HepG2 (cell line): ENCODE results near the gene RPA1. TPM values are rescaled to one million over a fixed set of nuclear protein-coding genes. Genes with fewer than 3 reads are reported as not detected.

Experiments used
- ATF7 ChIP-seq, 2 experiments: fragments of 450-650 bp in 1 of 2; sonication (generic) in 1 of 2; formaldehyde crosslinking in 1 of 2; IDR thresholded peaks; 2 replicates each; pipeline versions ENCODE4 v1.4.0 to v1.6.1; 2016 to 2020; ENCODE audit warnings: antibody characterized with exemption in 1 of 2, mild to moderate bottlenecking in 1 of 2, missing genetic modification reagents in 1 of 2
- CBX1 ChIP-seq: IDR thresholded peaks from one replicate; pipeline ENCODE4 v1.6.1; 2016; ENCODE audit warnings: antibody characterized with exemption, low read depth
- GZF1 ChIP-seq: sonication (generic); formaldehyde crosslinking; IDR thresholded peaks from 2 replicates; pipeline ENCODE4 v1.5.1; 2020; ENCODE audit warnings: mild to moderate bottlenecking, missing genetic modification reagents
- JUND ChIP-seq: sonication (generic); formaldehyde crosslinking; IDR thresholded peaks from 2 replicates; pipeline ENCODE4 v1.8.0; 2022; ENCODE audit warnings: mild to moderate bottlenecking, missing genetic modification reagents
- KLF11 ChIP-seq: IDR thresholded peaks from 2 replicates; pipeline ENCODE4 v1.6.1; 2016; ENCODE audit warnings: missing compliant biosample characterization
- NKX3-1 ChIP-seq: sonication (generic); formaldehyde crosslinking; IDR thresholded peaks from 2 replicates; pipeline ENCODE4 v1.5.0; 2020; ENCODE audit warnings: missing genetic modification reagents
- NR2C2 ChIP-seq: sonication (generic); formaldehyde crosslinking; IDR thresholded peaks from 2 replicates; pipeline ENCODE4 v1.4.0; 2020; ENCODE audit warnings: missing genetic modification reagents, mild to moderate bottlenecking, moderate library complexity, borderline replicate concordance
- NR2F2 ChIP-seq: IDR thresholded peaks from 2 replicates; pipeline ENCODE4 v1.6.1; 2012; ENCODE audit warnings: low read depth, inconsistent platforms, borderline replicate concordance
- PAWR ChIP-seq: sonication (generic); formaldehyde crosslinking; IDR thresholded peaks from 2 replicates; pipeline ENCODE4 v1.4.0; 2020; ENCODE audit warnings: missing genetic modification reagents, mild to moderate bottlenecking, borderline replicate concordance
- PCBP1 ChIP-seq: fragments of 200-400 bp; formaldehyde crosslinking; IDR thresholded peaks from 2 replicates; pipeline ENCODE4 v1.6.1; 2017; ENCODE audit warnings: mild to moderate bottlenecking, low read depth, low read length, borderline replicate concordance
- RXRA ChIP-seq: sonication (generic); formaldehyde crosslinking; IDR thresholded peaks from 2 replicates; pipeline ENCODE4 v1.5.1; 2020; ENCODE audit warnings: missing genetic modification reagents
- SYNCRIP ChIP-seq: fragments of 200-400 bp; formaldehyde crosslinking; IDR thresholded peaks from 2 replicates; pipeline ENCODE4 v1.6.1; 2018; ENCODE audit warnings: mild to moderate bottlenecking, low read depth, low read length; ENCODE audit not compliant: insufficient read depth
- TOPORS ChIP-seq: sonication (generic); formaldehyde crosslinking; IDR thresholded peaks from 2 replicates; pipeline ENCODE4 v1.8.0; 2023; ENCODE audit warnings: mild to moderate bottlenecking, missing genetic modification reagents
- ZNF10 ChIP-seq: sonication (generic); formaldehyde crosslinking; IDR thresholded peaks from 2 replicates; pipeline ENCODE4 v1.4.0; 2020; ENCODE audit warnings: mild to moderate bottlenecking, low read depth, missing genetic modification reagents, borderline replicate concordance
- ZNF180 ChIP-seq: sonication (generic); formaldehyde crosslinking; IDR thresholded peaks from 2 replicates; pipeline ENCODE4 v1.4.0; 2020; ENCODE audit warnings: low read depth, missing genetic modification reagents, borderline replicate concordance
- ZNF501 ChIP-seq: sonication (generic); formaldehyde crosslinking; IDR thresholded peaks from 2 replicates; pipeline ENCODE4 v1.5.1; 2020; ENCODE audit warnings: mild to moderate bottlenecking, moderate library complexity, missing genetic modification reagents
- ZNF543 ChIP-seq: sonication (generic); formaldehyde crosslinking; IDR thresholded peaks from 2 replicates; pipeline ENCODE4 v1.4.0; 2020; ENCODE audit warnings: mild to moderate bottlenecking, missing genetic modification reagents
- ZNF619 ChIP-seq: sonication (generic); formaldehyde crosslinking; IDR thresholded peaks from 2 replicates; pipeline ENCODE4 v1.4.0; 2020; ENCODE audit warnings: mild to moderate bottlenecking, missing genetic modification reagents
- polyA plus RNA-seq, 8 experiments: library from polyadenylated mRNA; depleted of rRNA in 3 of 8; stranded (reverse) in 7 of 8; unstranded in 1 of 8; fragments of >200 nt; fragmentation: Illumina TruSeq in 4 of 8; extraction: Trizol in 4 of 8; gene quantifications; 2 replicates each; pipeline versions ENCODE4 v1.2.1 to v1.2.3, GENCODE V29; 2011 to 2016; ENCODE audit warnings: low read depth in 4 of 8, missing spikeins in 1 of 8, mixed read lengths in 1 of 8; ENCODE audit not compliant: insufficient read depth in 1 of 8
- total RNA-seq, 5 experiments: library from RNA; depleted of rRNA; stranded (reverse); fragments of >200 nt; fragmentation: Illumina TruSeq; extraction: Trizol; gene quantifications; 2 replicates each; pipeline ENCODE4 v1.2.3, GENCODE V29; 2016; ENCODE audit warnings: low read depth in 1 of 5
- TF ChIP-seq, protein P1 (sequence below): sonication (generic); formaldehyde crosslinking; IDR thresholded peaks from 2 replicates; pipeline ENCODE4 v1.5.0; 2020; ENCODE audit warnings: mild to moderate bottlenecking, missing genetic modification reagents
- TF ChIP-seq, protein P2 (sequence below): sonication (generic); formaldehyde crosslinking; IDR thresholded peaks from 2 replicates; pipeline ENCODE4 v1.8.1; 2023; ENCODE audit warnings: mild to moderate bottlenecking, inconsistent platforms, moderate library complexity, missing genetic modification reagents, borderline replicate concordance
- TF ChIP-seq, protein P3 (sequence below): sonication (generic); formaldehyde crosslinking; IDR thresholded peaks from 2 replicates; pipeline ENCODE4 v1.4.0; 2020; ENCODE audit warnings: missing genetic modification reagents, borderline replicate concordance
- TF ChIP-seq, protein P4 (sequence below): sonication (generic); formaldehyde crosslinking; IDR thresholded peaks from 2 replicates; pipeline ENCODE4 v1.5.1; 2020; ENCODE audit warnings: mild to moderate bottlenecking, missing genetic modification reagents, borderline replicate concordance
- TF ChIP-seq, protein P5 (sequence below): sonication (generic); formaldehyde crosslinking; IDR thresholded peaks from 2 replicates; pipeline ENCODE4 v1.4.0; 2020; ENCODE audit warnings: missing genetic modification reagents; ENCODE audit errors: not compliant biosample characterization

The RPA1 gene
- total and polyA plus RNA-seq, 2 of the 13 experiments (the other 11 are each of a cell fraction or from before 2014, with no cell fraction given), result 13.9 to 37.6 TPM

DNA sequence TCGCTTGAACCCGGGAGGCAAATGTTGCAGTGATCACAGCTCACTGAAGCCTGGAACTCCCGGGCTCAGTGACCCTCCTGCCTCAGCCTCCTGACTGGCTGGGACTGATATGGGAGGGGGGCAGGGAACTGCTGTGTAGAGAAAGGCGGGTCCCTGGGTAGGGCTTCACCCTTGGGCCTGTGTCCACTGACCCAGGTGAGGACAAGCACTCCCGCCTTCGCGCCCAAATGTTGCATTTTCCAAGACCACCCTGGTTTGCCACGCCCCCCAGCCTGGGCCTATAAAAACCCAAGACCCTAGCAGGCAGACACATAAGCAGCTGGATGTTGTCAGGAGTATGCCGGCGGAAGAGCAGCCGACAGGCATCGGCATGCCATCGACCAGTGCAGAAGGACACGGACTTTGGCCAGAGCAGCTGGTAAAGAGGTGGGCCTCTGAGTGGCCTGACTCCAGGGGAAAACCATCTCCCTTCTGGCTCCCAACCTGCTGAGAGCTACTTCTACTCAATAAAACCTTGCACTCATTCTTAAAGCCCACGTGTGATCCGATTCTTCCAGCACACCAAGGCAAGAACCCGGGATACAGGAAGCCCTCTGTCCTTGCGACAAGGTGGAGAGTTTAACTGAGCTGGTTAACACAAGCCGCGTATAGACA is 19.2 kb upstream of the RPA1 start (continued):
- TF ChIP-seq SYNCRIP, result no peak
- no peak for TF ChIP-seq KLF11 (CRISPR knock-in tag)
- TF ChIP-seq PCBP1, result no peak
- TF ChIP-seq, protein P1, sequence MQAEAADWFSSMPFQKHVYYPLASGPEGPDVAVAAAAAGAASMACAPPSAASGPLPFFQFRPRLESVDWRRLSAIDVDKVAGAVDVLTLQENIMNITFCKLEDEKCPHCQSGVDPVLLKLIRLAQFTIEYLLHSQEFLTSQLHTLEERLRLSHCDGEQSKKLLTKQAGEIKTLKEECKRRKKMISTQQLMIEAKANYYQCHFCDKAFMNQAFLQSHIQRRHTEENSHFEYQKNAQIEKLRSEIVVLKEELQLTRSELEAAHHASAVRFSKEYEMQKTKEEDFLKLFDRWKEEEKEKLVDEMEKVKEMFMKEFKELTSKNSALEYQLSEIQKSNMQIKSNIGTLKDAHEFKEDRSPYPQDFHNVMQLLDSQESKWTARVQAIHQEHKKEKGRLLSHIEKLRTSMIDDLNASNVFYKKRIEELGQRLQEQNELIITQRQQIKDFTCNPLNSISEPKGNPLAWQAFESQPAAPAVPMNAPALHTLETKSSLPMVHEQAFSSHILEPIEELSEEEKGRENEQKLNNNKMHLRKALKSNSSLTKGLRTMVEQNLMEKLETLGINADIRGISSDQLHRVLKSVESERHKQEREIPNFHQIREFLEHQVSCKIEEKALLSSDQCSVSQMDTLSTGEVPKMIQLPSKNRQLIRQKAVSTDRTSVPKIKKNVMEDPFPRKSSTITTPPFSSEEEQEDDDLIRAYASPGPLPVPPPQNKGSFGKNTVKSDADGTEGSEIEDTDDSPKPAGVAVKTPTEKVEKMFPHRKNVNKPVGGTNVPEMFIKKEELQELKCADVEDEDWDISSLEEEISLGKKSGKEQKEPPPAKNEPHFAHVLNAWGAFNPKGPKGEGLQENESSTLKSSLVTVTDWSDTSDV (CRISPR knock-in tag), result no peak
- no peak; the same call in 1 of the 2 replicates for TF ChIP-seq ZNF543
- TF ChIP-seq GZF1 (CRISPR knock-in tag), result no peak
- TF ChIP-seq, protein P2, sequence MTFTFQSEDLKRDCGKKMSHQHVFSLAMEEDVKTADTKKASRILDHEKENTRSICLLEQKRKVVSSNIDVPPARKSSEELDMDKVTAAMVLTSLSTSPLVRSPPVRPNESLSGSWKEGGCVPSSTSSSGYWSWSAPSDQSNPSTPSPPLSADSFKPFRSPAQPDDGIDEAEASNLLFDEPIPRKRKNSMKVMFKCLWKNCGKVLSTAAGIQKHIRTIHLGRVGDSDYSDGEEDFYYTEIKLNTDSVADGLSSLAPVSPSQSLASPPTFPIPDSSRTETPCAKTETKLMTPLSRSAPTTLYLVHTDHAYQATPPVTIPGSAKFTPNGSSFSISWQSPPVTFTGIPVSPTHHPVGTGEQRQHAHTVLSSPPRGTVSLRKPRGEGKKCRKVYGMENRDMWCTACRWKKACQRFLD (CRISPR knock-in tag), result no peak
- no peak for TF ChIP-seq ZNF180 (CRISPR knock-in tag)
- TF ChIP-seq PAWR (CRISPR knock-in tag), result no peak
- peak; percentile 68; the same call in 1 of the 2 replicates for TF ChIP-seq ZNF501 (CRISPR knock-in tag)
- TF ChIP-seq, protein P3, sequence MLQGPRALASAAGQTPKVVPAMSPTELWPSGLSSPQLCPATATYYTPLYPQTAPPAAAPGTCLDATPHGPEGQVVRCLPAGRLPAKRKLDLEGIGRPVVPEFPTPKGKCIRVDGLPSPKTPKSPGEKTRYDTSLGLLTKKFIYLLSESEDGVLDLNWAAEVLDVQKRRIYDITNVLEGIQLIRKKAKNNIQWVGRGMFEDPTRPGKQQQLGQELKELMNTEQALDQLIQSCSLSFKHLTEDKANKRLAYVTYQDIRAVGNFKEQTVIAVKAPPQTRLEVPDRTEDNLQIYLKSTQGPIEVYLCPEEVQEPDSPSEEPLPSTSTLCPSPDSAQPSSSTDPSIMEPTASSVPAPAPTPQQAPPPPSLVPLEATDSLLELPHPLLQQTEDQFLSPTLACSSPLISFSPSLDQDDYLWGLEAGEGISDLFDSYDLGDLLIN (CRISPR knock-in tag), result no peak
- TF ChIP-seq NR2C2 (CRISPR knock-in tag), result peak; percentile 64; the same call in 1 of the 2 replicates
- TF ChIP-seq NR2F2, result peak; percentile 70; the same call in 1 of the 2 replicates
- TF ChIP-seq, protein P4, sequence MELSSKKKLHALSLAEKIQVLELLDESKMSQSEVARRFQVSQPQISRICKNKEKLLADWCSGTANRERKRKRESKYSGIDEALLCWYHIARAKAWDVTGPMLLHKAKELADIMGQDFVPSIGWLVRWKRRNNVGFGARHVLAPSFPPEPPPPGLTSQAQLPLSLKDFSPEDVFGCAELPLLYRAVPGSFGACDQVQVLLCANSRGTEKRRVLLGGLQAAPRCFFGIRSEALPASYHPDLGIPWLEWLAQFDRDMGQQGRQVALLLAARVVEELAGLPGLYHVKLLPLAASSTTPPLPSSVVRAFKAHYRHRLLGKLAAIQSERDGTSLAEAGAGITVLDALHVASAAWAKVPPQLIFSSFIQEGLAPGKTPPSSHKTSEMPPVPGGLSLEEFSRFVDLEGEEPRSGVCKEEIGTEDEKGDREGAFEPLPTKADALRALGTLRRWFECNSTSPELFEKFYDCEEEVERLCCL (CRISPR knock-in tag), result no peak
- TF ChIP-seq RXRA, result peak; percentile 92
- TF ChIP-seq ATF7 (IDR thresholded peaks at IDR 0.05), result no peak
- TF ChIP-seq ATF7 (CRISPR knock-in tag; IDR thresholded peaks at IDR 0.05), result no peak
- no peak for TF ChIP-seq NKX3-1
- TF ChIP-seq JUND, result no peak
- TF ChIP-seq TOPORS (CRISPR knock-in tag), result no peak
- TF ChIP-seq CBX1, result no peak
- no peak for TF ChIP-seq ZNF619 (CRISPR knock-in tag)
- TF ChIP-seq, protein P5, sequence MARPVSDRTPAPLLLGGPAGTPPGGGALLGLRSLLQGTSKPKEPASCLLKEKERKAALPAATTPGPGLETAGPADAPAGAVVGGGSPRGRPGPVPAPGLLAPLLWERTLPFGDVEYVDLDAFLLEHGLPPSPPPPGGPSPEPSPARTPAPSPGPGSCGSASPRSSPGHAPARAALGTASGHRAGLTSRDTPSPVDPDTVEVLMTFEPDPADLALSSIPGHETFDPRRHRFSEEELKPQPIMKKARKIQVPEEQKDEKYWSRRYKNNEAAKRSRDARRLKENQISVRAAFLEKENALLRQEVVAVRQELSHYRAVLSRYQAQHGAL (CRISPR knock-in tag), result no peak
- TF ChIP-seq ZNF10 (CRISPR knock-in tag), result no peak
